HL-60 (cell line): ENCODE measurements around the gene NDUFA11.

Experiments
- GABPA ChIP-seq: IDR thresholded peaks from 2 replicates; pipeline ENCODE4 v1.6.1; 2012; ENCODE audit warnings: low read depth
- POLR2AphosphoS5 ChIP-seq: IDR thresholded peaks from 2 replicates; pipeline ENCODE4 v1.6.1; 2012; ENCODE audit warnings: low read depth
- SPI1 ChIP-seq: IDR thresholded peaks from 2 replicates; pipeline ENCODE4 v1.6.1; 2012; ENCODE audit warnings: low read depth, mild to moderate bottlenecking, borderline replicate concordance
- TF ChIP-seq, protein P1 (sequence below): IDR thresholded peaks from one replicate; pipeline ENCODE4 v1.5.1; 2011; ENCODE audit warnings: low read length, control low read depth, inconsistent platforms; ENCODE audit not compliant: insufficient read depth
- TF ChIP-seq, protein P2 (sequence below): IDR thresholded peaks from 2 replicates; pipeline ENCODE4 v1.6.1; 2012; ENCODE audit warnings: low read depth; ENCODE audit not compliant: insufficient replicate concordance

DNA sequence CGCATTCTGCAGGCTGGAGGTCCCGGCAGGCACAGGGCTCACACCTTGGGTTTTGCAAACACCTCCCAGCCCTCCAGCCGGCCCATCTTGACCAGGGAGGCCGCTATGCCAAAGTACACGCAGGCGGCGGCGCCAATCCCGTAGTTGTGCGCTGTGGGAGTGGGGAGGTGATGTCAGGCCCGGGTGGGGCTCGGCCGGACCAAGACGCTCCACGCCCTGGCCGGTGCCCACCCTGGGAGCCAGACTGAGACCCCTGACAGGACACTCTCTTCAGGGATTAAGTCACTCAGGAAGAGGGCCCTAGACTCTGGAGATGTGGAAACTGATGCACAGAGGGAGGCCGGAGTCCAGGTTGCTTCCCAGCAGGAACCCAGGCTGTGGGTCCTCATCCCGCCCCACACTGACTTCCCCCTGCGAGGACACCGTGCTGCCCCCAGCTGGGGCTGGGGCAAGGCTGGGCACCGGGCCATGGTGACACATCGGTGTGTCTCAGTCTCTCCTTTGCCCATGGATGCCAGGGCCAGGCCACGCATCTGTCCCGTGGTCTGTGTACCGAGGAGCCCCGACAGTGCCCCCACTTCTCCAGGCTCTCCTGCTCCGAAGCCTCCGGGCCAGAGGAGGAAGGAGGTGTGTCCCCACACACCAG, 8.8 kb downstream of the NDUFA11 start:
- TF ChIP-seq, protein P1, sequence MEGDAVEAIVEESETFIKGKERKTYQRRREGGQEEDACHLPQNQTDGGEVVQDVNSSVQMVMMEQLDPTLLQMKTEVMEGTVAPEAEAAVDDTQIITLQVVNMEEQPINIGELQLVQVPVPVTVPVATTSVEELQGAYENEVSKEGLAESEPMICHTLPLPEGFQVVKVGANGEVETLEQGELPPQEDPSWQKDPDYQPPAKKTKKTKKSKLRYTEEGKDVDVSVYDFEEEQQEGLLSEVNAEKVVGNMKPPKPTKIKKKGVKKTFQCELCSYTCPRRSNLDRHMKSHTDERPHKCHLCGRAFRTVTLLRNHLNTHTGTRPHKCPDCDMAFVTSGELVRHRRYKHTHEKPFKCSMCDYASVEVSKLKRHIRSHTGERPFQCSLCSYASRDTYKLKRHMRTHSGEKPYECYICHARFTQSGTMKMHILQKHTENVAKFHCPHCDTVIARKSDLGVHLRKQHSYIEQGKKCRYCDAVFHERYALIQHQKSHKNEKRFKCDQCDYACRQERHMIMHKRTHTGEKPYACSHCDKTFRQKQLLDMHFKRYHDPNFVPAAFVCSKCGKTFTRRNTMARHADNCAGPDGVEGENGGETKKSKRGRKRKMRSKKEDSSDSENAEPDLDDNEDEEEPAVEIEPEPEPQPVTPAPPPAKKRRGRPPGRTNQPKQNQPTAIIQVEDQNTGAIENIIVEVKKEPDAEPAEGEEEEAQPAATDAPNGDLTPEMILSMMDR, result no peak
- TF ChIP-seq, protein P2, sequence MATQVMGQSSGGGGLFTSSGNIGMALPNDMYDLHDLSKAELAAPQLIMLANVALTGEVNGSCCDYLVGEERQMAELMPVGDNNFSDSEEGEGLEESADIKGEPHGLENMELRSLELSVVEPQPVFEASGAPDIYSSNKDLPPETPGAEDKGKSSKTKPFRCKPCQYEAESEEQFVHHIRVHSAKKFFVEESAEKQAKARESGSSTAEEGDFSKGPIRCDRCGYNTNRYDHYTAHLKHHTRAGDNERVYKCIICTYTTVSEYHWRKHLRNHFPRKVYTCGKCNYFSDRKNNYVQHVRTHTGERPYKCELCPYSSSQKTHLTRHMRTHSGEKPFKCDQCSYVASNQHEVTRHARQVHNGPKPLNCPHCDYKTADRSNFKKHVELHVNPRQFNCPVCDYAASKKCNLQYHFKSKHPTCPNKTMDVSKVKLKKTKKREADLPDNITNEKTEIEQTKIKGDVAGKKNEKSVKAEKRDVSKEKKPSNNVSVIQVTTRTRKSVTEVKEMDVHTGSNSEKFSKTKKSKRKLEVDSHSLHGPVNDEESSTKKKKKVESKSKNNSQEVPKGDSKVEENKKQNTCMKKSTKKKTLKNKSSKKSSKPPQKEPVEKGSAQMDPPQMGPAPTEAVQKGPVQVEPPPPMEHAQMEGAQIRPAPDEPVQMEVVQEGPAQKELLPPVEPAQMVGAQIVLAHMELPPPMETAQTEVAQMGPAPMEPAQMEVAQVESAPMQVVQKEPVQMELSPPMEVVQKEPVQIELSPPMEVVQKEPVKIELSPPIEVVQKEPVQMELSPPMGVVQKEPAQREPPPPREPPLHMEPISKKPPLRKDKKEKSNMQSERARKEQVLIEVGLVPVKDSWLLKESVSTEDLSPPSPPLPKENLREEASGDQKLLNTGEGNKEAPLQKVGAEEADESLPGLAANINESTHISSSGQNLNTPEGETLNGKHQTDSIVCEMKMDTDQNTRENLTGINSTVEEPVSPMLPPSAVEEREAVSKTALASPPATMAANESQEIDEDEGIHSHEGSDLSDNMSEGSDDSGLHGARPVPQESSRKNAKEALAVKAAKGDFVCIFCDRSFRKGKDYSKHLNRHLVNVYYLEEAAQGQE, result no peak
- TF ChIP-seq POLR2AphosphoS5 (no peak), GABPA (no peak), SPI1 (no peak)
